HG03139 (cell line): ENCODE measurements around the gene LHX4.

Experiments
- ATAC-seq: cut with Tn5 transposase; IDR thresholded peaks from one replicate; pipeline ENCODE4 v1.9.1; 2021; ENCODE audit not compliant: unreplicated experiment

Gene LHX4

GRCh38 chr1:180241716-180242544 is 11.9 kb downstream of the LHX4 start:
- ATAC-seq: no peak

- ATAC-seq: no peak
Observed at GRCh38 chr1:180243517-180244221, 13.6 kb downstream of the LHX4 start.

GRCh38 chr1:180244840-180245239 is 14.8 kb downstream of the LHX4 start:
- no peak for ATAC-seq

- ATAC-seq: no peak
Observed at GRCh38 chr1:180246579-180246978, 16.5 kb downstream of the LHX4 start.

- no peak for ATAC-seq
Observed at GRCh38 chr1:180247061-180247460, 17.0 kb downstream of the LHX4 start.

GRCh38 chr1:180247580-180247979 is 17.5 kb downstream of the LHX4 start:
- ATAC-seq: no peak

- ATAC-seq: no peak
Observed at GRCh38 chr1:180248176-180248575, 18.1 kb downstream of the LHX4 start.

- no peak for ATAC-seq
Observed at GRCh38 chr1:180248731-180249681, 18.9 kb downstream of the LHX4 start.

- no peak for ATAC-seq
Observed at GRCh38 chr1:180249725-180250498, 19.8 kb downstream of the LHX4 start.

- no peak for ATAC-seq
Observed at GRCh38 chr1:180250499-180250770, 20.4 kb downstream of the LHX4 start.

GRCh38 chr1:180250883-180251509 is 20.9 kb downstream of the LHX4 start:
- ATAC-seq: no peak

GRCh38 chr1:180251526-180252305 is 21.7 kb downstream of the LHX4 start:
- no peak for ATAC-seq

- no peak for ATAC-seq
Observed at GRCh38 chr1:180252638-180253536, 22.8 kb downstream of the LHX4 start.

GRCh38 chr1:180253585-180254495 is 23.8 kb downstream of the LHX4 start:
- ATAC-seq: no peak

- ATAC-seq: no peak
Observed at GRCh38 chr1:180254496-180254819, 24.4 kb downstream of the LHX4 start.

- no peak for ATAC-seq
Observed at GRCh38 chr1:180254854-180255253, 24.8 kb downstream of the LHX4 start.

GRCh38 chr1:180255536-180256340 is 25.7 kb downstream of the LHX4 start:
- ATAC-seq: no peak
